Stimulated activated memory B cell treated with anti-CD40 and anti-IgM and Interleukin-4, amounts not matched to agents 10 μg/mL and 1 μg/mL and 100 μg/mL, for 72 hours (primary cell): ENCODE results near the gene MYMK.

ENCODE experiments used
- ATAC-seq: fragments of 150-1000 bp; cut with Tn5 transposase; 2 replicates; pipeline ENCODE4 v1.10.0; 2021
- H3K27ac Mint-ChIP-seq: one replicate; pipeline ENCODE4 v1.8.0; 2022; ENCODE audit warnings: mild to moderate bottlenecking, mixed read lengths
- H3K27me3 Mint-ChIP-seq: one replicate; pipeline ENCODE4 v1.8.0; 2022; ENCODE audit warnings: mixed read lengths
- H3K36me3 Mint-ChIP-seq: one replicate; pipeline ENCODE4 v1.8.0; 2022; ENCODE audit warnings: mixed read lengths
- H3K4me1 Mint-ChIP-seq: one replicate; pipeline ENCODE4 v1.8.0; 2022; ENCODE audit warnings: mixed read lengths
- H3K4me3 Mint-ChIP-seq: one replicate; pipeline ENCODE4 v1.8.0; 2022; ENCODE audit warnings: mild to moderate bottlenecking, moderate library complexity, mixed read lengths
- H3K9me3 Mint-ChIP-seq: one replicate; pipeline ENCODE4 v1.8.0; 2022; ENCODE audit warnings: mixed read lengths

MYMK gene

DNA sequence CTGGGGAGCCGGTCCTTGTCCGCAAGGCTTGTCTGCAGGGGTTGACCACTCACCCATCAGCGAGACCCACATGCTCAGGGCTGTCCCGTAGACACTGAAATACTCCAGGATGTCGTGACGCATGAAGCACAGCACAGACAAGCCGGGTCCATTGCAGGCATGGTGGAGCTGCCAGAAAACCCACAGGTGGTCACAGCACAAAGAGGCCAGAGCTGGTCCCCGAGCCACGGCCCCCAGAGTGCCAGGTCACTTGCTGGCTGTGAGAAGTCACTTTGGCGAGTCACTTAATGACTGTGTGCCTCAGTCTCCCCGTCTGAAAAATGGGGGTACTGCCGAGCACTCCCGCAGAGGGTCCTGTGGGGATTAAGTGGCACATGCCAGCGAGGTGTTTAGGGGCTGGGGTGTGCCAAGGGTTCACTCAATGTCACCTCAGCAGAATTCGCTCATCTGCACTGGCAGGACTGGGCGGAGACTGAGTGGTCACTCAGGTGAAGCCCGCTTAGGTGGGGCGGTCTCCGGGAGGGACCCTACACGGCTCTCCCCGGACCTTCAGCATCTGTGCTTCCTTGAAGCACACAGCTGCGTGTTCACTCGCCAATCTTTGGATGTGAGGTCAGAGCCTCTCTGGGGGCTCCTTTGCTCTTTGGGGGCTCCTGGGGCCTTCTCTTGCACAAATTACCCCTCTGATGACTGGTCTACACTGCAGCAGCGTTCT, 4.5 kb downstream of the MYMK start:
- Mint-ChIP-seq H3K4me1 (no peaks in the 10 kb centered on the region), H3K27me3 (peaks cover 33% of the 10 kb centered on the region), H3K36me3 (no peaks in the 10 kb centered on the region), H3K4me3 (no peak overlapping the region), H3K27ac (no peak overlapping the region), H3K9me3 (no peaks in the 10 kb centered on the region)
- no peak for ATAC-seq

DNA sequence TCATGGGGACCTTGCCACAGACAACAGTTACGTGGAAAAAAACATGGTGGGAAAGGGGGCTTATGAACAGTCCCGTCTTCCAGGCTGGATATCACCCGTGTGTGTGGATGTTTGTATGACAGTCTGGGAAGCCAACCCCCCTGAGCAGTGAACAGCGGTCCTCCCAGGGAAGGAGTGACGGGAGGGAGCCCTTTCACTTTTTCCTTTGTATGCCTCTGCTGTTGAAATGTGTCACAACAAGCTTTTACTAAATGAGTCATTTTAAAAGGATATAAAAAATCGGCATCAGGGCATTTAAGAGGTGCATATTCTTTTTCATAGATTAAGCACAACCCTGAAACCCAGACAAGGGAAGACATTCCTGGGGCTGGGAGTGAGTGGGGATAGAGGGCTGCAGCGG, 5.1 kb downstream of the MYMK start:
- no peaks in the 10 kb centered on the region for H3K9me3 Mint-ChIP-seq

GRCh38 chr9:133518706-133519449, 5.9 kb downstream of the MYMK start:
- ATAC-seq = no peak
- H3K27ac Mint-ChIP-seq = no peak overlapping the region

More for the DNA sequence above, 5.1 kb downstream of the MYMK start:
- Mint-ChIP-seq H3K27me3 (peaks cover 33% of the 10 kb centered on the region), H3K4me1 (no peaks in the 10 kb centered on the region), H3K27ac (no peak overlapping the region), H3K4me3 (no peak overlapping the region), H3K36me3 (no peaks in the 10 kb centered on the region)
- no peak for ATAC-seq

DNA sequence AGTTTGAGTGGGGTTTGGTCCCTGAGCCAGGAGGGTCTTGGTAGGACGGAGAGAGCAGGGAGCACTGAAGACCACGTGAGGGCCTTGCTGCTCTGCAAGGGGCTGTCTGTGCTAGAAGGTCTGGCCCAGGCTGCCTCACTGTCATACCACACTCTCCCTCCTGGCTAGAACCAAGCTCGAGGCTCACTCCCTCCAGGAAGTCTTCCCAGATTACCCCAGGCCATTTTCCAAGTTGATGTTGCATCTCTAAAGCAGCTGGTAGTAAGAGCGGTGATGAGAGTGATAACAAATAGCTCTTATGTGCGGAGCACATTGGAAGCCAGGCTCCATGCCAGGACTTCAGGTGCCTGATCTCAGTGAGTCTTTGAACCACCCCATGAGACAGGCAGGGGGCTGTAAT, 6.6 kb downstream of the MYMK start:
- Mint-ChIP-seq H3K36me3 (no peaks in the 10 kb centered on the region), H3K27me3 (peaks cover 25% of the 10 kb centered on the region), H3K27ac (no peak overlapping the region), H3K4me1 (no peaks in the 10 kb centered on the region), H3K9me3 (no peaks in the 10 kb centered on the region), H3K4me3 (no peak overlapping the region)
- ATAC-seq = no peak

More at GRCh38 chr9:133518706-133519449, 5.9 kb downstream of the MYMK start:
- Mint-ChIP-seq H3K36me3 (no peaks in the 10 kb centered on the region), H3K4me1 (no peaks in the 10 kb centered on the region), H3K9me3 (no peaks in the 10 kb centered on the region), H3K4me3 (no peak overlapping the region), H3K27me3 (peaks cover 32% of the 10 kb centered on the region)

DNA sequence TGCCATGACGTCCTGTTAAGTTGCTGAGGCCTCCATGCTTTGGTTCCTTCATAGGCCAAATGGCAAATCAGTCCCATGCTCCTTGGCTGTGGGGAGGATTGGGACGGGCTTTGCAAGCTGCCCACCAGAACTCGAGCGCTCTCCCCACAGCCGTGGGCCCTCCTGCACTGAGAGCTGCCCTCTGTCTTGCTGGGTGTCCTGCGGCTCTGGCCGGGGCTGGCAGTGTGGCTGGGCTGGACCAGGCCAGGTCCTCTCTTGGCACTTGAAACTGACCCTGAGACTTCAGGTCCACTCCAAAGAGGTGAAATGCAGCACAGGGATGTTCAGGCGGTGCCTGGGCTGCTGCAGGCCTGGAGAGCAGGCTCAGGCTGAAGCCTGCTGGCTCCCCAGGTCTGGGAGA, 7.0 kb downstream of the MYMK start:
- Mint-ChIP-seq H3K4me1 (no peaks in the 10 kb centered on the region), H3K9me3 (no peaks in the 10 kb centered on the region), H3K4me3 (no peak overlapping the region), H3K36me3 (no peaks in the 10 kb centered on the region), H3K27ac (no peak overlapping the region), H3K27me3 (peaks cover 22% of the 10 kb centered on the region)
- ATAC-seq = no peak

DNA sequence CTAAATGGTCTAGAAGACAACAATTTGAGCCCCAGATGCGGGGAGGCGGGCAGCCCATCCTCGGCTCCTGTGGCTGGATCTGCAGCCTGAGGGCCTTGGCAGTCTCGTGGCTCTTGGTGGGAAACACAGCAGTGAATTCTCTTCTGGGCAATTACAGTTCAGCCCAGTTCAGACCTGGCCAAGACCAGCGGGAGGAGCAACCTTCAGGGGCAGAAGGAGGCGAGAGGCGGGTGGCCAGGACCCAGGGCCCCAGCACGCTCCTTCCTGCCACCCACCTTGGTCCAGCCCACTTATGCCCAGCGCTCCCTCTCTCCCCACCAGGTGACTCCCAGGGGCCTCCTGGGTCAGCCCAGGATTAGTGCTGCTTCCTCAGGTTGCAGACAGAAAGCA, 7.8 kb downstream of the MYMK start:
- Mint-ChIP-seq H3K27me3 (peaks cover 22% of the 10 kb centered on the region), H3K4me3 (no peak overlapping the region), H3K4me1 (no peaks in the 10 kb centered on the region), H3K9me3 (no peaks in the 10 kb centered on the region), H3K36me3 (no peaks in the 10 kb centered on the region), H3K27ac (no peak overlapping the region)
- ATAC-seq = no peak

DNA sequence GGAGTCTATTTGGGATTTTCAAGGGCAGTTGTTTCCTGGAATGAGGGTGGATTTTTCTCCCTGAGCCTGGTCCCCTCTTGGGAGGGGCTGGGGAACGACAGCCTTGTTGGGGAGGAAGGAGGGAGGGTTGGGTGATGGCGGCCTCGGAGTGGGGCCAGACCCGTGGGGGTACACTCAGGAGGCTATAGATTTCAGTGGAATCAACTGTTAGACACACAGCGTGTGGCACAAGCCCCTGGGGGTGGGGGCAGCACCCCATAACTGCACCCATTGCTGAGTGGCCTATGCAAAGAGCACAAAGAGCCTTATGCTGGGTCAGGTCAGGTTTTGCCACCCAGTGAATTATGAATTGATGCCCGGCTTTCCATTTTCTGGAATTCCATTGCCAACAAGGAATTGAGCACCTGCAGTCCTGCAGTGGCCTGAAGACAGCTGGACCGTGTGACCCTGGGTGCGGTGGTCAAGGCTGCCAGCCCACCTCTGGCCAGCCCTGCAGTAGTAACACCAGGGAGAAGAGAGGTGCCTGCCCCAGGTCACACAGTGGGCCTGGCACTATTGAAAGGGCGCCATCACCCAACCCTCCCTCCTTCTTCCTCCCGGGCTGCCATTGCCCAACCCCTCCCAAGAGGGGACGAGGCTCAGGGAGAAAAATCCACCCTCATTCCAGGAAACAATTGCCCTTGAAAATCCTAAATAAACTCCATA, 8.4 kb downstream of the MYMK start:
- Mint-ChIP-seq H3K9me3 (no peaks in the 10 kb centered on the region), H3K36me3 (no peaks in the 10 kb centered on the region), H3K4me3 (no peak overlapping the region), H3K4me1 (no peaks in the 10 kb centered on the region), H3K27ac (no peak overlapping the region), H3K27me3 (peaks cover 22% of the 10 kb centered on the region)
- no peak for ATAC-seq

- Mint-ChIP-seq H3K27me3 (peaks cover 22% of the 10 kb centered on the region), H3K9me3 (no peaks in the 10 kb centered on the region), H3K4me1 (no peaks in the 10 kb centered on the region), H3K27ac (no peak overlapping the region), H3K36me3 (no peaks in the 10 kb centered on the region), H3K4me3 (no peak overlapping the region)
- ATAC-seq = no peak
These were observed 9.0 kb downstream of the MYMK start for GRCh38 chr9:133515615-133516255.

- H3K27me3 Mint-ChIP-seq = peaks cover 22% of the 10 kb centered on the region
- H3K4me1 Mint-ChIP-seq = no peaks in the 10 kb centered on the region
- no peak overlapping the region for H3K27ac Mint-ChIP-seq
- no peak for ATAC-seq
- no peak overlapping the region for H3K4me3 Mint-ChIP-seq
- H3K9me3 Mint-ChIP-seq = no peaks in the 10 kb centered on the region
- no peaks in the 10 kb centered on the region for H3K36me3 Mint-ChIP-seq
These were observed 9.5 kb downstream of the MYMK start for GRCh38 chr9:133515240-133515610.

DNA sequence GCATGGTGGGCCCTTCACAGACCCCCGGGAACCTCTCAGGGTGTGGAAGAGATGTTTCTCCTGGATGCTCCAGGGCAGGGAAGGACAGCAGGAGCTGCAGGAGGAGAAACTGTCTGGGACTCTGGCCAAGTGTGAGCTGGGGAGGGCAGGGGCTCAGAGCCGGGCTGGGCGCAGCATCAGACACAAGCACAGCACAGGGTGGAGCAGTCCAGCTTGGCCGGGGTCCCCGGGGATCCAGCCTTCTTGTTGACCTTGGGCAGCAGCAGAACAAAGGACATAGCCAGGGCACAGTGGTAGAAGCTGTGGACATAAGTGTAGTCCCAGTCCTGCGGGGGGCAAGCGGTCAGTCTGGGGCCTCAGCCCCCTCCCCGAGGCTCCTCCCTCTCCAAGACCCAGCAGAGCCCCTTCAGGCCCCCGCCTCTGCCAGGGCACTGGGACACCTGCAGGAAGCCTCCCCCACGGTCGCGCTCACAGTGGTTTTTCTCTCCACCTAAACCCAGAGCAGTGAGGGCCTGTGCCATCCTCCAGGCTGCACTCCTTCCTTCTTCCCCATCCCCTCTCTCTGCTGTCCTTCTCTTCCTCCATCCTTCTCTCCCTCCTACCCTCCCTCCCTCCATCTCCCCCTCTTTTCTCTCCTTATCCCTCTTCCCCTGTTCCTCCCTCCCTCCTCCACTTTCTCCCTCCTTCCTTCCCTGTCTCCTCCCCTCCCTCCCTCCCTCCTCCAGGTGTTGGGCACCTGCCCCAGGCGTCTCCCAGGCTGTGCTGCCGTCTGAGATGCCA, 10.1 kb downstream of the MYMK start:
- ATAC-seq = no peak
- no peaks in the 10 kb centered on the region for H3K4me1 Mint-ChIP-seq
- no peaks in the 10 kb centered on the region for H3K36me3 Mint-ChIP-seq
- no peak overlapping the region for H3K27ac Mint-ChIP-seq
- H3K9me3 Mint-ChIP-seq = no peaks in the 10 kb centered on the region
- no peak overlapping the region for H3K4me3 Mint-ChIP-seq
- peaks cover 22% of the 10 kb centered on the region for H3K27me3 Mint-ChIP-seq

DNA sequence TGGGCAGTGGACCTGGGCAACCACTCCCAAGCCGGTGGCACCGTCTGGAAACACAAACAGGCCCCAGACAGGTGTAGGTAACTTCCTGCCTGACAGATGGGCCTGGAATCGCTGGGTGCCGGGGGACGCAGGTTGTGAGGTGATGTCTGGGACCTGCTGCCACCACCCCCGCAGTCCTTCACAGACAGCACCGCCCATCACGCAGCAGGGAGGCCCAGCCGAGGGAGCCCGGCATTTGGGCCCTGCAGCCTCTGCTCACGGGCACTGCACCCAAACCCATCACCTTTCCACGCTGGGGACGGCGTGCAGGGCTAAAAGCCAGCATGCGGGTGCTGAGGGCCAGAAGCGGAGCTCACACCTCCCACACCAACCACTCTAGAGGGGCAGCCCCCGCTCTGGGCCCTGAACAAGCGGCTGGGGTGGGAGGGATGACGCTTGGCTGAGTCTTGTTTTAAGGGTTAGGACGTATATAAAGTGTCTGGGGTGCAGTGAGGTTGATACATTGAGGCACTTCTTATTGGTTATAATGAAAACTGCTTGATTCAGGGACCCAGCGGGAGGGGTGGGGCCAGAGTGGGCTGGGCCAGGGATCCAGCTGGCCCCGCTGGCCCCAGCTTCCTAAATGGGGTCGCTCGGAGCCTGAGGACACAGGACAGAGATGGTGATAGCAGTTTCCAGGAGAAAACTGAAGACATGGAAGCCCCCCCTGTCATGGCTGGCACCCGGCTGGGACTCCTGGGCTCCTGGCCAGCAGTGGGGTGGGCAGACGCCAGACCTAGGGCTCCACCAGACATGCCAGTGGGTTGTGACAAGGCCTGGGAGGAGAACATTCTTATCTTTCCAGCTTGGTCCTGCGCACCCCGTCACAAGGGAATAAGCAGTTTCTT, 11.3 kb downstream of the MYMK start:
- no peak overlapping the region for H3K4me3 Mint-ChIP-seq
- no peak for ATAC-seq
- no peaks in the 10 kb centered on the region for H3K36me3 Mint-ChIP-seq
- H3K9me3 Mint-ChIP-seq = no peaks in the 10 kb centered on the region
- H3K27me3 Mint-ChIP-seq = peaks cover 18% of the 10 kb centered on the region
- no peaks in the 10 kb centered on the region for H3K4me1 Mint-ChIP-seq
- H3K27ac Mint-ChIP-seq = no peak overlapping the region

- Mint-ChIP-seq H3K27me3 (peaks cover 17% of the 10 kb centered on the region), H3K36me3 (no peaks in the 10 kb centered on the region), H3K9me3 (no peaks in the 10 kb centered on the region), H3K4me3 (no peak overlapping the region), H3K4me1 (no peaks in the 10 kb centered on the region), H3K27ac (no peak overlapping the region)
- ATAC-seq = no peak
These were observed 12.2 kb downstream of the MYMK start for GRCh38 chr9:133512253-133513213.

DNA sequence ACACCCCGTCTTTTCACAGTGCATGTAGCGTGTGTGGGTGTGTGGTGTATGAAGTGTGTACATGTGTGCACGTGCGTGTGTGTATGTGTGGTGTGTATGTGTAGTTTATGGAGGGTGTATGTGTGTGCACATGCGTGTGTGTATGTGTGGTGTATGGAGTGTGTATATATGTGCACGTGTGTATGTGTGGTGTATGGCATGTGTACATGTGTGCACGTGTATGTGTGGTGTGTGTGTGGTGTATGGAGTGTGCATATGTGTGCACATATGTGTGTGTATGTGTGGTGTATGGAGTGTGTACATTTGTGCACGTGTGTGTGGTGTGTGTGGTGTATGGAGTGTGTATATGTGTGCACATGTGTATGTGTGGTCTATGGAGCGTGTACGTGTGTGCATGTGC, 13.2 kb downstream of the MYMK start:
- H3K27ac Mint-ChIP-seq = no peak overlapping the region
- peaks cover 16% of the 10 kb centered on the region for H3K27me3 Mint-ChIP-seq
- no peaks in the 10 kb centered on the region for H3K36me3 Mint-ChIP-seq
- ATAC-seq = no peak
- no peak overlapping the region for H3K4me3 Mint-ChIP-seq
- H3K4me1 Mint-ChIP-seq = no peaks in the 10 kb centered on the region
- no peaks in the 10 kb centered on the region for H3K9me3 Mint-ChIP-seq
